GM21528 (cell line): Measurements from ENCODE around the gene PFKP.

Experiments used
- ATAC-seq: cut with Tn5 transposase; IDR thresholded peaks from one replicate; pipeline ENCODE4 v1.9.1; 2021; ENCODE audit warnings: mild to moderate bottlenecking, moderate library complexity; ENCODE audit not compliant: unreplicated experiment, low FRiP score

PFKP gene

GRCh38 chr10:3173171-3173878 lies 106.0 kb downstream of the PFKP start:
- peak; percentile 39 for ATAC-seq

GRCh38 chr10:3178042-3178441 lies 110.7 kb downstream of the PFKP start:
- ATAC-seq, result no peak

- no peak for ATAC-seq
These were observed 111.8 kb downstream of the PFKP start for GRCh38 chr10:3179174-3179573.

GRCh38 chr10:3180355-3181025 lies 113.1 kb downstream of the PFKP start:
- ATAC-seq, result no peak

- no peak for ATAC-seq
These were observed 118.0 kb downstream of the PFKP start for GRCh38 chr10:3185386-3185785.

- ATAC-seq, result no peak
These were observed 119.0 kb downstream of the PFKP start for GRCh38 chr10:3186368-3186767.
